ENCODE measurements around the gene AKR1E2.

- no peak for TF ChIP-seq CTCF (conservative IDR thresholded peaks at IDR 0.05)
- no peak for TF ChIP-seq ZFX (IDR thresholded peaks at IDR 0.05)
Observed at GRCh38 chr10:4828005-4828404, 2.0 kb downstream of the AKR1E2 start.

Measured in C4-2B (cell line).